UCSD-AML1 (cell line): ENCODE data around the gene NUAK2.

Source experiments
- DNase-seq: peaks from one replicate; lab custom pipeline; 2025; ENCODE audit not compliant: unreplicated experiment; lab: John Stamatoyannopoulos, UW

Gene NUAK2

DNA sequence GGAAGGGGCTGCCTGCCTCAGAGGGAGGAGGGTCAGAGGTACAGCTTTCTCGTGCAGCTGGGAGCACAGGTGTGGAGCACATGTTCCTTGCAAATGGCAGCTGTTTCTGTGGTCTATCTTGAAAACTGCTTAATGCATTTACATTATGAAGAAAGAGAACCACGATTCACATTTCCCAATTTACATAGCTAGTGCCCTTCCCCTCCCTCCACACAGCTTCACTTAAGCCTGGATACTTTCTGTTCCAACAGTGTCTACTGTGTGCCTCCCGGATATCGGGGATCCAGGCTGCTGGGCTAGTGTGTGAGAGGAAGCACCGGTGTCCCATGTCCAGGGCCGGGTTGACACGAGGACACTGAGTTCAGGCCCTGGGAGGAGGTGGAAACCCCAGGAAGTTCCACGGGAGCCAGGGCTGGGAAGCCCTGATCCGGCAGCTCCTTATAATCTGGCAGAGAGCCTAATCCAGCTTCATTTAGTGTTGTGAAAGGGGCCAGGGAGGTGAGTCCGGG is 62.2 kb downstream of the NUAK2 start:
- no peak for DNase-seq

DNA sequence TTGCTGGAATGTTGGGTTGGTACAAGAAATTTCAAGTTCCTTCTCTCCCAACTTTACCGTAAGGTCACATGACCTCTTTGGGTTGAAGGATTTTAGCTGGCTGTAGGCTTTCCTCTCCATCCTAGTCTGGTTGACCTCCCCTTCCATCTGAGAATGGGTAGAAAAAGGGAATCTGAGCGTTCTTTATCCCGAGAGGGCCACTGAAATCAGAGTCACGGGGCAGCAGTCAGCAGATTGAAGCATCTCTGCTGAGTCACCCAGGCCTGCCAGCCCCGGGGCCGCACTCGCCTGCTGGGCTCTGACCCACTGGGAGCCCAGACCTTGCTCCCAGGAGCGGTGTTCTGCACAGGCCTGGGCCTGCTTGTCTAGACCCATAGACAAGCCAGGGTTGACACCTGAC is 62.8 kb downstream of the NUAK2 start:
- DNase-seq: no peak

DNA sequence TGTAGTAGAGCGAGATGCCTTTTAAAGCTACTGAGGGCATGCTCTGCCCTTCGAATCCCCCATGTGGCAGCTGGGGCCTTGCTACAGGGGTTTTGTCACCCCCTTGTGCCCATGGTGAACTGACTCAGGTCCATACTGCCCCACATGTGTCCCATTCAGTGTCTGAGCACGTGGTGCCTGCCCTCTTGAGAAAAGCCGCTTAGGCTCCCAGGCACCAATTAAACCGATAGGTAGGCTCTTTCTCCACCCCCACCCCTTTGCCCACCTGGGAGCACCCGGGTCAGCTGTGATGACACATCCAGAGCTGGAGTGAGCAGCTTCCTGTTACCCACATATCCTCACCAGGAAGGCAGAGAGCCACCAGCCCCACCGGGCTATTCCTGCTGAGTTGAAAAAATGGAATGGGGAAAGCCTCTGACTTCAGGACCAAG is 63.3 kb downstream of the NUAK2 start:
- no peak for DNase-seq

DNA sequence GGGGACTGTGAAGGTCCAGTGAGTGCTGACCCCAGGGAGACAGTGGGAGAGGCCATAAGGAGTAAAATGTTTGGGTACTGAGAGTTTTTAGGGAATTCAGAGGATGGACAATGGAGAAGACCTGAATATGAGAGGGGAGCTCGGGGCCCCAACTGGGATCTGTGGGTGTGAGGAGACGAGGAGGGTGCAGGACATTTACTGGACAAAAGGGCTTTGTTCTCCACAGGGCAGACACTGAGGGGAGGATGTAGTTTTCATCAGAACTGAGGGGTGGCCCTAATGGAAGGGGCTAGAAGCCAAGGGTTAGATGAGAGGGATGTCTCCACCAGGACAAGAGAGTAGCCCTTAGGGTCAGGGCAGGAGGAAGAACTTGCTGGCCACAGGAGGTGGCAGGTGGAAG is 63.8 kb downstream of the NUAK2 start:
- DNase-seq: no peak

DNA sequence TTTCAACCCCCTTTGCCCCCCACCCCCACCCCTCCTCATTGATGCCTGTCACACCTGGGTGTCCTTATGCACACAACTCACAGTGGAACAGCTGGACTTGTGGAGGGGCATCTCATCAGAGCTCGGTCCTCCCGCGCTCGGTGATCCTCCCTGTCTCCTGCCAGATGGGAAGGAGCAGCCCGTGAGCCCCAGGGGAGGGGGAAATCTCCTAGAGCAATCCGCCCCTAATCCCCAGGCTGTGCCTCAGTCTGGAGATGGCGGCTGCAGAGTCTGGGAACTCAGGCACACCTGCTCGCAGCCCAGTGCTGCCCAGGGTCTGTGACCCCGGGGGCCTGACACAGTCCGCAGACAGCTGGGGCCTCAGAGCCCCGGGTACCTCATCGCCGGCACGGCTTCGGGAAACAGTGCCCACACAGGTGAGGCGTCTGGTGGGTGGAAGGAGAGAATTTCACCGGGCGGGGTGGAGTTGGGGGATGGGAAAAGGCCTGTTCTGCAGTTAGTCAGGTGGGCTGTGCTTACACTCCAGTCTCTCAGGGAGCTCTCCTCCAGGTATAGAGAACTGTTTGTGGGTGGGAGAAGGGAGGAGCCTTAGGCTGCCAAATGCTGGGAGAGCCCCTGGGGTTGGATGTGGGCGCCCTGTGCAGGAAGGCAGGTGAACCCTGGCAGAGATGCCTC is 64.5 kb downstream of the NUAK2 start:
- no peak for DNase-seq

DNA sequence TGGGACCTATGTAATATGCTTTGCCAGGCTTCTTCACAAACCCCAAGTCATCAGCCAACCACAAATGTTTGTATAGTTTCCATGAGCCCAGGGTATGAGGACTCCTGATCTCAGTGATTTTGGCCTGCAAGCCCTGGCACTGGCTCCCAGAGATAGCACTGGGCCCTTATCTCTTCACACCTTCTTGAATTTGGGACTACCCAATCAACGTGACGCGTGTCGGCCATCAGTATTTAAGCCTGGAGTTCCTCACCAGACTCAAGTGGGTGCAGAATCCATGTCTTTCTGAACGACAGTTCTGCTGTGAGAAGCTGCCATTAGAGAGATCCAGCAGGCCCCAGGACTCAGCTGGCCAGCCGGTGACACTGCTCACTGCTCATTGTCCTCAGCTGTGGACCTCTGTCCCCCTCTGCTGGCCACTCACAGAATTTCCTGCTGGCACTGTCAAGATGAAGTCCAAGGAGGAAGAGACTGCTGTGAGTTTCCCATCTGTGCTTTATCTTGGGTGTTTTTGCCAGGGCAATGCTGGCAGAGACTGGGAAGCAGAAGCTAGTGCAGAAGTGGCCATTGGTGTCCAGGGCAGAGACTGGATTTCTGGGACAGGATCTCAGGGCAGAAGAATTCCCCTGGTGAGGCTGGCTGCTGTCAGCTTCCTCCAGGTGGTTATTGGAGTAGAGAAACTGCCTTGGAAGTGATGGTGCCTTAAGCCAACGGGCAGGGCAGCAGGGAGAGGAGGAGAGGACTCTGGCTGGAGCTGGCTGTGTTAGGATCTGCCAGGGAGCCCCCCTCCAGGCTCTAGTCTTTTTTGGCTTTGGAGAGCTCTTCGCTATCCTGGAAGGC is 65.4 kb downstream of the NUAK2 start:
- peak; percentile 88 for DNase-seq
